Right lobe of liver (tissue), 6 donors: ENCODE data around the gene MRPL58. TPM values are rescaled to one million over a fixed set of nuclear protein-coding genes. Genes with fewer than 3 reads are reported as not detected.

Source experiments
- ATAC-seq, 4 donors: fragments of 200-7000 bp; cut with Tn5 transposase; one replicate each; pipeline ENCODE4 v1.9.1; 2020; ENCODE audit warnings: mild to moderate bottlenecking in 4 of 4, moderate library complexity in 4 of 4
- DNase-seq, 3 donors: peaks; one replicate each; pipeline ENCODE4 v3.0.0-alpha.2; 2020
- H3K27ac ChIP-seq, 3 donors: fragments of 200-600 bp; one replicate each; pipeline ENCODE4 v1.8.0; 2022
- H3K27me3 ChIP-seq, 2 donors: fragments of 200-600 bp; one replicate each; pipeline ENCODE4 v1.8.0; 2022
- H3K36me3 ChIP-seq, 4 donors: fragments of 200-600 bp; sonication (generic) in 1 of 4; one replicate each; pipeline versions ENCODE4 v1.5.1 to v1.8.0; 2017 to 2022; ENCODE audit warnings: control low read depth in 1 of 4
- H3K4me1 ChIP-seq, 4 donors: fragments of 200-600 bp; sonication (generic) in 1 of 4; one replicate each; pipeline versions ENCODE4 v1.5.1 to v1.8.0; 2017 to 2022; ENCODE audit warnings: control low read depth in 1 of 4
- H3K4me3 ChIP-seq, 3 donors: fragments of 200-600 bp; one replicate each; pipeline ENCODE4 v1.8.0; 2022
- H3K9me3 ChIP-seq, 4 donors: fragments of 200-600 bp; sonication (generic) in 1 of 4; one replicate each; pipeline versions ENCODE4 v1.5.1 to v1.8.0; 2017 to 2022; ENCODE audit warnings: control low read depth in 1 of 4
- CTCF ChIP-seq, 4 donors: fragments of 200-600 bp in 3 of 4; fragments of 450-650 bp in 1 of 4; IDR thresholded peaks; one replicate each; pipeline versions ENCODE4 v1.5.1 to v1.8.0; 2016 to 2022; ENCODE audit warnings: antibody characterized with exemption in 4 of 4, mild to moderate bottlenecking in 2 of 4
- POLR2A ChIP-seq: fragments of 450-650 bp; IDR thresholded peaks from one replicate; pipeline ENCODE4 v1.6.1; 2017; ENCODE audit warnings: antibody characterized with exemption, mild to moderate bottlenecking
- WGBS: methylation state at CpG from one replicate; pipeline ENCODE4 v1.1.6; 2018; ENCODE audit warnings: low coverage, low lambda C conversion rate; ENCODE audit not compliant: insufficient coverage; ENCODE audit errors: missing lambda C conversion rate; 5-methylcytosine and 5-hydroxymethylcytosine counted together
- intact Hi-C, 2 donors: fragments of 100-400 bp; cut with DNase I; formaldehyde crosslinking; loops; one replicate each; pipeline versions ENCODE4 v1.11.2 to v1.14.1; 2022
- total RNA-seq, 6 experiments: library from RNA; depleted of rRNA in 2 of 6; stranded (reverse); fragments of >200 nt in 2 of 6; fragmentation: NEBNext Ultra II Directional in 3 of 6; extraction: Animal tissue kit (Norgen Biotek cat#: 25700) in 3 of 6; gene quantifications; one replicate each; pipeline versions ENCODE4 v1.1.0 to v1.2.4, GENCODE V29; 2016 to 2023
- donor health status: DM: no; HTN: yes; CAD: no.
- donor health status: DM: no; HTN: no; CAD: no.
- donor health status: DM: no; HTN: no; CAD: no.
- donor health status: DM: no; HTN: yes; CAD: no.
- donor health status: DM: no; HTN: yes; CAD: no.

The MRPL58 gene
- total RNA-seq, 6 experiments from 2014 or later: 23.7 to 112 (median 28.1) TPM

- TF ChIP-seq POLR2A (no peak), CTCF (IDR thresholded peaks at IDR 0.05) (no peak)
- Histone ChIP-seq H3K4me3 (peak overlapping the region; percentile 51 to 97 (median 90)), H3K27ac (peak overlapping the region in 1 of 3 donors; percentile 14), H3K27me3 (no peaks in the 10 kb centered on the region), H3K36me3 (peaks cover 0 to 16% (median 7%) of the 10 kb centered on the region in 4 donors), H3K9me3 (no peaks in the 10 kb centered on the region), H3K4me1 (peaks cover 0 to 21% (median 10%) of the 10 kb centered on the region in 4 donors)
- peak in 3 of 4 donors; percentile 8 to 29 (median 16) for ATAC-seq
- intact Hi-C loops: no loop called here
- WGBS: 7% methylated on average over 5 of the region's 5 CpGs
- DNase-seq: peak in 1 of 3 donors; percentile 63
Measured at GRCh38 chr17:75048249-75048878, 35.9 kb downstream of the MRPL58 start.

- DNase-seq (no peak), ATAC-seq (no peak)
- Histone ChIP-seq H3K9me3 (no peaks in the 10 kb centered on the region), H3K27me3 (no peaks in the 10 kb centered on the region), H3K4me1 (peaks cover 0 to 21% (median 10%) of the 10 kb centered on the region in 4 donors), H3K27ac (no peak overlapping the region), H3K4me3 (no peak overlapping the region), H3K36me3 (peaks cover 0 to 21% (median 12%) of the 10 kb centered on the region in 4 donors)
- intact Hi-C loops: no loop called here
- 95% methylated on average over 5 of the region's 5 CpGs for WGBS
- TF ChIP-seq POLR2A (no peak), CTCF (IDR thresholded peaks at IDR 0.05) (no peak)
Measured at GRCh38 chr17:75049057-75049456, 36.6 kb downstream of the MRPL58 start.

GRCh38 chr17:75049706-75050105 is 37.2 kb downstream of the MRPL58 start:
- H3K27me3 ChIP-seq: no peaks in the 10 kb centered on the region
- H3K27ac ChIP-seq: no peak overlapping the region
- peaks cover 0 to 22% (median 12%) of the 10 kb centered on the region in 4 donors for H3K36me3 ChIP-seq
- TF ChIP-seq POLR2A: no peak
- no peak for TF ChIP-seq CTCF (IDR thresholded peaks at IDR 0.05)
- H3K9me3 ChIP-seq: no peaks in the 10 kb centered on the region
- DNase-seq: no peak
- no peak overlapping the region for H3K4me3 ChIP-seq
- no peak for ATAC-seq
- peaks cover 0 to 21% (median 10%) of the 10 kb centered on the region in 4 donors for H3K4me1 ChIP-seq
- intact Hi-C loops: no loop called here

GRCh38 chr17:75051941-75052340 is 39.5 kb downstream of the MRPL58 start:
- Histone ChIP-seq H3K4me1 (peaks cover 0 to 14% (median 7%) of the 10 kb centered on the region in 4 donors), H3K4me3 (no peak overlapping the region), H3K27me3 (no peaks in the 10 kb centered on the region), H3K9me3 (no peaks in the 10 kb centered on the region), H3K27ac (no peak overlapping the region), H3K36me3 (peaks cover 0 to 33% (median 12%) of the 10 kb centered on the region in 4 donors)
- WGBS: 90% methylated on average over 1 of the region's 2 CpGs
- no peak for ATAC-seq
- DNase-seq: no peak
- intact Hi-C loops: no loop called here
- TF ChIP-seq POLR2A (no peak), CTCF (IDR thresholded peaks at IDR 0.05) (no peak)
